Muscle of leg (tissue), 16 donors: ENCODE data around the gene SLC23A3. TPM values are rescaled to one million over a fixed set of nuclear protein-coding genes. Genes with fewer than 3 reads are reported as not detected.

Source experiments
- DNase-seq: peaks from one replicate; pipeline ENCODE4 v3.0.0; 2013
- H3K27ac ChIP-seq: one replicate; pipeline ENCODE4 v1.5.1; 2013; ENCODE audit warnings: mild to moderate bottlenecking, low read length, control low read depth
- H3K27me3 ChIP-seq: one replicate; pipeline ENCODE4 v1.6.1; 2013; ENCODE audit warnings: low read length; ENCODE audit not compliant: control insufficient read depth, insufficient read depth
- H3K36me3 ChIP-seq: one replicate; pipeline ENCODE4 v1.6.1; 2013; ENCODE audit warnings: low read length; ENCODE audit not compliant: control insufficient read depth, insufficient read depth
- H3K4me1 ChIP-seq: one replicate; pipeline ENCODE4 v1.6.1; 2013; ENCODE audit warnings: low read length; ENCODE audit not compliant: control insufficient read depth, insufficient read depth
- H3K4me3 ChIP-seq: one replicate; pipeline ENCODE4 v1.5.1; 2013; ENCODE audit warnings: low read length, control low read depth
- H3K9me3 ChIP-seq: replicated peaks from 2 replicates; pipeline ENCODE4 v1.6.1; 2013; ENCODE audit warnings: low read depth, low read length; ENCODE audit not compliant: control insufficient read depth
- whole genome bisulfite sequencing: methylation state at CpG from one replicate; pipeline ENCODE4 v1.1.5; 2013; ENCODE audit warnings: missing lambda C conversion rate; ENCODE audit not compliant: insufficient coverage; 5-methylcytosine and 5-hydroxymethylcytosine counted together
- long read RNA-seq, 11 donors: transcript quantifications; one replicate each; lab custom pipeline, GENCODE V29; 2026
- polyA plus RNA-seq, 8 donors: library from polyadenylated mRNA; unstranded; fragments of 120-200 nt; gene quantifications; one replicate each; pipeline versions ENCODE4 v1.2.1 to v1.2.3, GENCODE V29; 2013; ENCODE audit warnings: inconsistent platforms in 1 of 8, low replicate concordance in 1 of 8; ENCODE audit not compliant: insufficient read length in 8 of 8, insufficient read depth in 1 of 8
- total RNA-seq: library from RNA; stranded (reverse); fragments of 120-200 nt; gene quantifications from one replicate; pipeline ENCODE4 v1.2.4, GENCODE V29; 2013

Gene SLC23A3, protein sequence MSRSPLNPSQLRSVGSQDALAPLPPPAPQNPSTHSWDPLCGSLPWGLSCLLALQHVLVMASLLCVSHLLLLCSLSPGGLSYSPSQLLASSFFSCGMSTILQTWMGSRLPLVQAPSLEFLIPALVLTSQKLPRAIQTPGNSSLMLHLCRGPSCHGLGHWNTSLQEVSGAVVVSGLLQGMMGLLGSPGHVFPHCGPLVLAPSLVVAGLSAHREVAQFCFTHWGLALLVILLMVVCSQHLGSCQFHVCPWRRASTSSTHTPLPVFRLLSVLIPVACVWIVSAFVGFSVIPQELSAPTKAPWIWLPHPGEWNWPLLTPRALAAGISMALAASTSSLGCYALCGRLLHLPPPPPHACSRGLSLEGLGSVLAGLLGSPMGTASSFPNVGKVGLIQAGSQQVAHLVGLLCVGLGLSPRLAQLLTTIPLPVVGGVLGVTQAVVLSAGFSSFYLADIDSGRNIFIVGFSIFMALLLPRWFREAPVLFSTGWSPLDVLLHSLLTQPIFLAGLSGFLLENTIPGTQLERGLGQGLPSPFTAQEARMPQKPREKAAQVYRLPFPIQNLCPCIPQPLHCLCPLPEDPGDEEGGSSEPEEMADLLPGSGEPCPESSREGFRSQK
- total RNA-seq = 1.5 TPM
- polyA plus RNA-seq = 1 to 10 TPM in 3 of 8 donors, under 1 TPM in 5; 0.59 to 1.7 (median 0.95) TPM
- long read RNA-seq, donor 1 = 0 reads
- long read RNA-seq, donor 2 = 0 reads
- long read RNA-seq, donor 3 = 0 reads
- long read RNA-seq, donor 4 = 0 reads
- long read RNA-seq, donor 5 = 0 reads
- long read RNA-seq, donor 6 = 0 reads
- long read RNA-seq, donor 7 = 0 reads
- long read RNA-seq, donor 8 = 0 reads
- long read RNA-seq, donor 9 = 0 reads
- long read RNA-seq, donor 10 = 0 reads
- long read RNA-seq, donor 11 = 0 reads

DNA sequence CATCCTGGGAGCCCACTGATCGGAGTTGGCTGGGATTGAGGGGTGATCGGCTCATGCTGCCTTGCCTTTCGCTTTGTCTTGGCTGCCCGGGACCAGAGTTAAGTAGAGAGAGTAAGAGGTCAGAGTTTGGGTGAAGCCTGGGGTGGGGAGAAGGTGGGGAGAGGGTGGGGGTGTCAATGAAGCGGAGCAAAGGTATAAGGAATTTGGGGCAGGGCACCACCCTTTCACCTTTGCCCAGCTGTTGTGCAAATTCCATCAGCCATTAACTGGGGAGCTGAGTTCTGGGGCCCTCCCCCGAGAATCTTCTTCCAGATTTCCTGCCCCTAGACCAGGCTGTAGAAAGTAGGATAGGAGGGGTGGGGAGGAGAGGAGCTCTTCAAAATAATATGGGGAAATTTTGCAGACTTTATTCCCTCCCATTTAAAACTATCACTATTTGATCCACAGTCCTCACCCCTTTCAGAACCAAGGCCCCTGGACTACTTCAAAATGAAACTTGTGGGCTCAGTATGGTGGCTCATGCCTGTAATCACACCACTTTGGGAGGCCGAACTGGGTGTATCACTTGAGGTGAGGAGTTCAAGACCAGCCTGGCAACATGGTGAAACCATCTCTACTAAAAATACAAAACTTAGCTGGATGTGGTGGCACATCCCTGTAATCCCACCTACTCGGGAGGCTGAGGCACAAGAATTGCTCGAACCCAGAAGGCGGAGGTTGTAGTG lies at the start of gene SLC23A3:
TSS of gene SLC23A3 (minus strand) at position 100 of the 725 bp plus-strand sequence. CDS start at position 55, 45 bp downstream.
- 100% methylated on average over 2 of the region's 10 CpGs for WGBS
- H3K27ac ChIP-seq = no peak within 1 kb of the TSS

DNA sequence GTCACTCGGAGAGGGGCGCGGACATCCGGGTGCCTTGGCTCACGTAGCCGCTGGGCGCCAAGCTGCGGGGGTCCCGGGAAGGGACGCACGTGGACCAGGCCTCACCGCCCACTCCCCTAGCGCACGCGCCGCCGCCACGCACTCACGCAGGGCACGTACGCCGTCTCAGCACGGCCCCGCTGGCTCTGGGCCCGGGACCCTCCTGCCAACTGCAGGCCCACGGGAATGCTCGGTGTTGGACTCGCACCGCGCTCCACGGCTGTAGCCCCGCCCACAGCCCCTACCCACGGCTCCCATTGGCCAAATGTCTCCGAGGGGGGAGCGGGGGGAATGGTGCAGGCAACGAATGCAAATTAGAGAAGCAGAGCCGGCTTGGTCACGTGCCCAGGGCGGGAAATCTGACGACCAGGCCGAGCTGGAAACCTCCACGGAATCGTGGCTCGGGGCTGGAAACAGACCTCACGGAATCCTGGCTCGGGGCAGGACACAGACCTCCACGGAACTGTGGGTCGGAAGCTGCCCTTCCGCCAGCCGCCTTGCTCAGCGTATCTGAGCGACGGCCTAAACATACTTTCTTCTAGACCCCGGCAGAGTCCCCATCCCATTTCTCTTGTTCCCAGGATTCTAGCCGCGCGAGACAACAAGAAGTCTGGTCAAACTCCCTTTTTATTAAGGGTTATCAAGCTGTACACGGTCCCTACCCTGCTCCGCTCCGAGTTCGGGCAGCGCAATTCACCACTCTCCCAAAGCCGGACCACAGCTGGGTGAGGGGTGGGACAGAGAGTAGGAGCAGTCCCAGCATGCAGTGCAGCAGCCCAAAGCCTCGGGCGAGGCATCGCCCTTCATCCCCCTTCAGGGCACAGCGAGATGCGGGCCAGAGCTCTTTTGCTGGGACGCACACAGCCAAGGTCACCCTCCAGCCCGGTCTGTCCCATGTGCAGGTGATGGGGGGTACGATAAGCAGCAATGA lies 49.2 kb upstream of the SLC23A3 start, which contains the start of gene ABCB6:
TSS of gene ABCB6 (minus strand) at position 227 of the 970 bp plus-strand sequence. CDS start 285 bp downstream, outside the sequence.
- Histone ChIP-seq H3K4me3 (peak within 1 kb of the TSS; percentile 67), H3K27me3 (no peaks in the 10 kb centered on the region), H3K36me3 (peaks cover 69% of the 10 kb centered on the region), H3K4me1 (peaks cover 52% of the 10 kb centered on the region), H3K27ac (peak within 1 kb of the TSS; percentile 98), H3K9me3 (no peaks in the 10 kb centered on the region)
- DNase-seq = peak; percentile 99
- WGBS = 2% methylated on average over 51 of the region's 71 CpGs

More for the DNA sequence above, at the start of gene SLC23A3:
- H3K4me3 ChIP-seq = no peak within 1 kb of the TSS
- no peak for DNase-seq
- H3K9me3 ChIP-seq = no peaks in the 10 kb centered on the region
- H3K27me3 ChIP-seq = no peaks in the 10 kb centered on the region
- H3K36me3 ChIP-seq = peaks cover 39% of the 10 kb centered on the region
- peaks cover 3% of the 10 kb centered on the region for H3K4me1 ChIP-seq

DNA sequence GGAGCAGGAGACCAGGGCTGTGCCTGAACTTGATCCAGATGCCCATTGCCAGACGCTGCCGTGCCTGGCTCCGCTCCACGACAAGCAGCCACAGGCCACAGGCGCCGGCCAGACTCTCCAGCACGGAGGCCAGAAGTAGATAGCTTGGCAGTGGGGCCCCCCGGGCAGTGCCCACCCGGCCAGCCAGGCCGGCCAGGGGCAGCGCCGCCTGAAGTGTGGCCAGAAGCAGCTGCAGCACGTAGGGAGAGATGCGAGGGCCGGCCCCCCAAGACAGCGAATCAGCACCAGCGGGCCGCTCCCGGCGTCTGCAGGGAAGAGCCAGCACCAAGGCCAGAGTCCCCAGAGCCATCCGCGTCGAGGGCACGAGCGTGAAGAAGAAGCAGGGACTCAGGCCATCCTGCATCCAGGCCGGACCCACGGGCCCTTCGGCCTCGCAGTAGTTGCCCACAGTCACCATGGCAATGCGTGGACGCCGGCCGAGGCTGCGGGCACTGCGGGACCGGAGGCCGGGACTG lies 48.4 kb upstream of the SLC23A3 start:
- Histone ChIP-seq H3K9me3 (no peaks in the 10 kb centered on the region), H3K36me3 (peaks cover 69% of the 10 kb centered on the region), H3K27me3 (no peaks in the 10 kb centered on the region), H3K4me1 (peaks cover 52% of the 10 kb centered on the region), H3K4me3 (peak overlapping the region; percentile 67), H3K27ac (peak overlapping the region; percentile 98)
- WGBS = under 1% methylated on average over 37 of the region's 37 CpGs
- DNase-seq = peak; percentile 79

DNA sequence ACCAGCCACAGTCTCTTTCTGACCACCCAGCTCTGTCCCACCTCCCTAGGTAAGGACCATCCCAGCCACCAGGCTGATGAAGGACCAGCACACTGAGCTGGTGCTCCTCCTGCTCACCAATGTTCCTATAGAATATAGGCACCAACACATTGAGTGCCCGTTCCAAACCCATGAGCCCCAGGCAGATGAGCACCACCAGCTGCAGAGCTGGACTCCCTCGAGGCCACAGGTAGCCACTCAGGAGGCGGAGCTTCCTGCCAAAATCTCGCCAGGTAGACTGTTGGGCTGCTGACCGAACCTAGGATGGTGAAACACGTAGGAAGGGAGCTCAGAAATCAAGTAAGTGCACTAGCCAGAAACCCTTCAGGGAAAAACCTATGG lies 46.7 kb upstream of the SLC23A3 start:
- no peak for DNase-seq
- H3K36me3 ChIP-seq = peaks cover 64% of the 10 kb centered on the region
- H3K27me3 ChIP-seq = no peaks in the 10 kb centered on the region
- peaks cover 43% of the 10 kb centered on the region for H3K4me1 ChIP-seq
- no peaks in the 10 kb centered on the region for H3K9me3 ChIP-seq
- WGBS = 80% methylated on average over 5 of the region's 6 CpGs
- H3K27ac ChIP-seq = no peak overlapping the region
- no peak overlapping the region for H3K4me3 ChIP-seq

DNA sequence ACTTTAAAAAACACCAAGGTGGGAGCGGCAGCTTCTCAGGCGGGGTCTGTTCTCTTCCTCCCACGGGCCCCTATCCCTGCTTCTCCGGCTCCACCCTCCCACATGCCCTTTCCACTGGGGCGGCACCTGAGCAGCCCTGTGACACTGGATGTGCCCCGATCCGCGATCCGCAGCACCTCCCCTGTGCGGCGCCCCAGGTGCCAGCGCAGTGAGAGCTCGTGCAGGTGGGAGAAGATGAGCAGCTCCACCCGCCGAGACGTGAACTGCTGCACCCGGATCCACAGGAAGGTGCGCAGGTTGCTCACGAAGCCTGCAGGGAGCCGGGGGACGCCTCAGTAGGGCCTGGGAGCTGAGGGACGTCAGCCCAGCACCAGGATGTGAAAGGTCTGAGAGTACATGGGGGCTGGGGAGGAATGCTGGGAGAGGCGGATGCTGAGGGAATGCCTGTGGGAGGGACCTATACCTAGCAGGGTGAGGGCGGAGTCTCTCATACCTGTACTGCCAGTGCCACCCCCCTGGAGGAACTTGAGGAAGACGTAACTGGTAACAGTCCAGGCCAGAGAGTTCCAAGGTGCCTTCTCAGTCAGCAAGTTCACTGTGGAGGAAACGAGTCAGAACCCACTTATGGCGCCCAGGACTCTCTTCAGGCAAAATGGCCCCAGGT lies 46.2 kb upstream of the SLC23A3 start:
- no peaks in the 10 kb centered on the region for H3K27me3 ChIP-seq
- DNase-seq = no peak
- peaks cover 38% of the 10 kb centered on the region for H3K4me1 ChIP-seq
- H3K36me3 ChIP-seq = peaks cover 62% of the 10 kb centered on the region
- no peak overlapping the region for H3K4me3 ChIP-seq
- H3K27ac ChIP-seq = no peak overlapping the region
- 90% methylated on average over 21 of the region's 27 CpGs for WGBS
- H3K9me3 ChIP-seq = no peaks in the 10 kb centered on the region

DNA sequence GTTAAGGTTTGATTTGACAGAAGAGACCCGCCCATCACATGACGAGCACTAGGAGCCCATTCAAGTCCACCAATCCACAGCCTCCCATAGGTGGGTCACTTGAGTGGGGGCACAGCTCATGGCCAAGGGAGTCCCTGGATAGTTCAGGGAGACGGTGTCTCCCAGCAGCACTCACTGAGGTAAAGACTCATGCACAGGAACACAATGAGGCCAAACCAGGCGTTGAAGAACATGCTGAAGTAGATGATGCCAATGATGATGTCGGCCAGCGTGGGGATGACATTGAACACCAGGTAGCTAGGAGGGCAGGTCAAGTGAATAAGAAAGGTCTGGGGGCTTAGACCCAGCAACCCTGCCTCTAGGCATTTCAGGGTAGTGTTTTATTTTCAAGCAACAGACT lies 45.0 kb upstream of the SLC23A3 start:
- Histone ChIP-seq H3K27me3 (no peaks in the 10 kb centered on the region), H3K36me3 (peaks cover 61% of the 10 kb centered on the region), H3K4me3 (no peak overlapping the region), H3K9me3 (no peaks in the 10 kb centered on the region), H3K27ac (no peak overlapping the region), H3K4me1 (peaks cover 30% of the 10 kb centered on the region)
- 90% methylated on average over 4 of the region's 6 CpGs for WGBS
- DNase-seq = no peak

DNA sequence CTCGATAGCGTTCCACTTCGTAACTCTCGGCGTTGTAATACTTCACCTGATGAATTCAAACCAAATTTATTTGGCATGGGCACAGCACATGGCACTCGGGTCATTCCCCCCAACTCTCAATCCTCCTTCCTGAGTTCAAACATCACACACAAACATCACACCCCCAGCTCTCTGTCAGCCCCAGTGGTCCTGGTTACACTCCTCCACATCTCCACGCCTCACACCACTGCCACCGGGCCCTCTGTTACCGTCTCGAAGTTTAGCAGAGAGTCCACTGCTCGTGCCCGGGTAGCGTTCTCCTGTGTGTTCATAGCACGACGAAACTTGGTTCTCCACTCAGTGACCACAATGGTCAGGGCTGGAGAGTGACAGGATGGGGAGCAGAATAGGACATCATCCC lies 44.3 kb upstream of the SLC23A3 start:
- H3K27me3 ChIP-seq = no peaks in the 10 kb centered on the region
- no peak for DNase-seq
- H3K9me3 ChIP-seq = no peaks in the 10 kb centered on the region
- no peak overlapping the region for H3K4me3 ChIP-seq
- peaks cover 23% of the 10 kb centered on the region for H3K4me1 ChIP-seq
- peaks cover 65% of the 10 kb centered on the region for H3K36me3 ChIP-seq
- H3K27ac ChIP-seq = no peak overlapping the region
- WGBS = 94% methylated on average over 10 of the region's 15 CpGs

DNA sequence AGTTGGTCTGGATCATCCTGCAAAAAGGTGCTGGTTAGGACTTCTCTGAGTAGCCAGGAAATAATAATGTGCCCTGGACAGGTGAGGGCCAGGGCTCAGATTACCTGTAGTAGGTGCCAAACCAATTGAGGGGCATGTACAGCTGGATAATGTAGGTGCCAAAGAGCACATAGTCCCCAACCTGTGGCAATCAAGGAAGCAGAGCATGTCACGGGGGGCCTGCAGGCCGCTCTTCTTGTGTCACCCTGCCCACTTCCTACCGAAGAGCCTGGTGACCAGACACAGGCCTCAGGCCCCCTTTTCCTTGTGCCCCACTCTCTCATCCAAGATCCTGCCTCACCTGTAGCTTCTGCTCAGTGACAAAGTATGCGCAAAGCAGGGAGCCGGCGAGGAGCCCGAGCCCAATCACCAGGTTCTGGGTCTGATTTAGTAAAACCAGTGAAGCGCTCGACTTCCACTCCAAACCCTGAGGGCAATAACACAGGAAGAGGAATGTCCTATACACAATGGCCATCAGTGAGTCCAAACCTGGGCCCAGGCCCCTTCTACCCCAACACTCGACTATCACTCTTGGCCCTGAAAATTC lies 43.8 kb upstream of the SLC23A3 start:
- no peaks in the 10 kb centered on the region for H3K27me3 ChIP-seq
- 92% methylated on average over 10 of the region's 10 CpGs for WGBS
- peaks cover 71% of the 10 kb centered on the region for H3K36me3 ChIP-seq
- no peak for DNase-seq
- H3K27ac ChIP-seq = no peak overlapping the region
- no peaks in the 10 kb centered on the region for H3K9me3 ChIP-seq
- no peak overlapping the region for H3K4me3 ChIP-seq
- H3K4me1 ChIP-seq = peaks cover 20% of the 10 kb centered on the region
